NOMO-1 treated with DMSO at 0.1 percent for 48 hours (cell line): Measurements from ENCODE around the gene LPP.

ENCODE experiments used
- DNase-seq: peaks from one replicate; lab custom pipeline; 2025; ENCODE audit not compliant: unreplicated experiment; lab: John Stamatoyannopoulos, UW

LPP gene

DNA sequence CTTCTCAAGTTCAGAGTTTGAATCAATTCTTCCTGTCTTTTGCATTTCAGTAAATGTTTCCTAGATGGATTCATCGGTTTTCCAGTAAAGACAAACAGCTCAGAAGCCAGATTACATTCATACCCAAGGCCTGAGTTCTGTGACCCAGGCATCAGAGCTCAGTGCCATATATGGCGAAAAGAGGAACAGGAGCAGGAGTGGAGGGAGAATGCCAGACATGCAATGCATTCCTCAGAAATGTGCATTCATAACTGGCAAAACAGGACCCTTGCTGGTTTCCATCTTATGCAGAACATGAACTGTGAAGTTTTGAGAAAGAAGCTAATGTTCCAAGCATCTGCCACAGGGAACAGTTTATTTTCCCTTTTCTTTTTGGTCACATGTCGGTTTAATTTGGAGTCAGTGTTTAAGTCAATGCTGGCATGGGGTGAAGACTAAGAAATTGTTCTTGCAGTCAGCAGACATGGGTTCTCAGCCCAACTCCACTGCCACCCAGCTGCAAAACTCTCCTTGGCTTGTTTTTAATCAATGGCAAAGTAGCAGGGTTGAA lies 116.5 kb downstream of the LPP start:
- peak; percentile 62 for DNase-seq

DNA sequence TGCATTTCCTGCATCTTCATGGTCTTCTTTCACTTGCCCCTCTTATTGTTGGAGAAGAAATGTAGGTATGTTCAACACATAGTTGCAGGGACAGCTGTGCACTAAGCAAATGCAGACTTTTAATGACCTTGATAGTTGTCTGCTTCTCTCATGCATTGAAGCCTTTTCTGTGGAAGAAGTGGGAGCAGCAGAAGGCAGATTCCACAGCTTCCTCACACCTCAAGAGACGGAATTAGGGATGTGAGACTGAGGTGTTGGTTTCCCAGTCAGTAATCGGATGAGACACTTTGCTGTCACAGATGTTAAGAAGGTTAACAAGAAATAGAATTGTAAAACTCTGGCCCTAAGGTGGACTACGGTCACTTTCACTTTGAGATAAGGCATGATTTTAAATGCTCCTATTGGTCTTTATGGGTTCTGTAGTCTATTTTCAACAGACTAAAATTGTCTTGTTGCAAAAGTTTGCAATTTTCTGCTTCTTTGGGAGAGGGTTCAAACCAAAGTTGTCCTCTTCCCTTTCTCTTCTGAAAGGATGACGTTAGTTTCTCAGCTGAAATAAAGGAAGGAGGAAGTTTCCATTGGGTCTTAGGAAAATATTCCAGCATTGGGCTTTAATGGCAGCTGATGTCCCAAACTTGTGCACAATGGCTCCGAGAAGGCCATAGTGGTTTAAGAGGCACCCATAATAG lies 117.4 kb downstream of the LPP start:
- DNase-seq: no peak

- DNase-seq: peak; percentile 79
Measured at GRCh38 chr3:188272481-188273372, 118.8 kb downstream of the LPP start.

GRCh38 chr3:188274249-188274915 lies 120.4 kb downstream of the LPP start:
- no peak for DNase-seq

GRCh38 chr3:188276375-188276774 lies 122.4 kb downstream of the LPP start:
- no peak for DNase-seq

DNA sequence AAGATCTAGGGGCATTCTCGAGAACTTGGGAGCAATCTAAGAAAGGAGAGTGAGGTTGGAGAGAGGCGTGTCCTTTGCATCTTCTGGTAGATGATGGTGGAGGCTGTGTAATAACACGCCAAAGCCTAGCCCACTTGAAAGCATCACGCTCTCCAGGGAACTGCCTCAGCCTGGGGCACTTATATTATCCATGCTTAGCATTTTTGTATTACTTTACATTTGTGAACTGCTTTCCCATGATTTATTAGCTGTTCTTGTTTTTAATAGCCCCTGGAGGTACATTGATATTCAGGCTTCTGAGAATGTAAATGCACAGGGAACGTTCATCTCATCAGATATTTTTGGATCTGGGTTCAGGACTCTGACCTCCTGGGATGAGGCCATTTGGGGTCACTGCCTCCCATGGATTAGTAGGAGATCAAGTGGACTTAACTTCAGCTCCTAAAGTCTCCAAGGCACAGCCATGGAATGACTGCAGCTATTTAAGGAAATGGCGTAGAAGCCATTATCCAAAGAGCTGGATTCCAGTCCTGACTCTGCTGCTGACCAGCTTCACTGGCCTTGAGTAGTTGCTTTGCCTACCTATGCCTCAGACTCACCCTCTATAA lies 124.9 kb downstream of the LPP start:
- DNase-seq: no peak

GRCh38 chr3:188279502-188280335 lies 125.8 kb downstream of the LPP start:
- DNase-seq: no peak

GRCh38 chr3:188280627-188281026 lies 126.7 kb downstream of the LPP start:
- no peak for DNase-seq

GRCh38 chr3:188282871-188283270 lies 128.9 kb downstream of the LPP start:
- DNase-seq: no peak

DNA sequence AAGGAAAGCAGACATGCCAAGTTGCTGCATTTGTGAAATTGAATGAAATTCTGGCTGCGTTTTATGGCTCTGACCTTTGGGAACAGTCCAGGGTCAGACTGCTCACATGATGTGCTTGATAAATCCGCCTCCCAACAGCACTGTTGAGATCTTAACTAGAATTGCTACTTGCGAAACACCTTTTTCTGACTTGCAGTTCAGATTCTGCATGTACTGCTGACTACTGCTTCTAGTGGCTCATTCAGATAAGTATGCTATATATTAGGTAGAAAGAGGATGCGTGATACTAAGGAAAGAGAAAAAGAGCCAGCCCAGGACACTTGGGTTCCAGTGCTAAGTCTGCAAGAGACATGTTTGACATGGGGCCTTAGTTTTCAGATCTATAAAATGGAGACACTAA lies 129.4 kb downstream of the LPP start:
- peak; percentile 47 for DNase-seq

DNA sequence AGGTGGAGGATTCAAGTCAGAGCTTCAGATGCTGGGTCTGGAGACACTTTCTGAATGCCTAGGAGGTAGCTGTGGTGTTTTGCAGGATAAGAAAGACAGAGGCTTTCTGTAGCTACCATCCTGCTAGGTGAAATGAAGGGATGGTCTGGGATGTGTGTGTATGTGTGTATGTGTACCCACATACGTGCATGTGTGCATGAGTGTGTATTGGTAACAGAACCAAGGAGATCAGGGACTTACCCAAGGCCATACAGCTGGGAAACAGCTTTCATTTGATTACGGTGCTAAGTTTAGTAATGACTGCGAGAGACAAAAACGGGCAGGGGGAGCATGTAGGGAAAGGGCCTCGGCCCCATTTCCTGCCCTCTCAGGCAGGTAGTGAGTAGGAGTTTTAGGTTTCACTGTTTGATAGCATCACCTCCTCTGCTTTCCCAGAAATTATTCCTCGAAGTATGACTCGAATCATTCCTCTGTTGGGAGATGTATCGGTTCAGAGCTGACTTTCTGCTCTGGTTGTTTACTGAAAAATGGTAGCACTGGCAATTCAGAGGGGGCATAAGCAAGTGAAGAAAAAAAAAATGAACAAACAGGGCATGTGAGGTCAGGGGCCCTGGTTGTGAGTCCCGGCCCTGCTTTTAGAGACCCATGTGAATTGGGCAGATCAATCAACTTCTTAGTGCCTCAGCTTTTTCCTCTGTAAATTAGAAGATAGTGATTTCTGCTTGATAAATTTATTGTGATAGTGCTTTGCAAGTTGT lies 130.7 kb downstream of the LPP start:
- no peak for DNase-seq

DNA sequence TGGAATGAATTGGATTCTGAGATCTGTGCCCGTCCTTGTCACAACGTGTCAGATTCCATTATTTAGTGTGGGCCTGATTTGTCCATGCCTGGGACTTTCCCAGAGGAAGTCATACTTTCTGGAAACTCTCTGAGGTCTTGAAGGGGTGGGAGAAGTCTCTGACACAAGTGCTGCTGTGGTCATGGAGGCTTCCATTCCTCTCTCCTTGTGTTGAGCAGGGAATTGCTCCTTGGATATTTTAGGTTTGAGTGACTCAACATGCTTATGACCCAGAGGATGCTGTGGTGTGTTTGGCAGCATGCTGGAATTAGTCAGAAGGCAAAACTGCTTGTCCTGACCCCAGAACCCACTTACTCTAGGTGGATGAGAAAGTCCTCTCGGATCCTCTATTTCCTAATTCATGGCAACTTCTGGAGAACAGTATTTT lies 132.1 kb downstream of the LPP start:
- DNase-seq: no peak

DNA sequence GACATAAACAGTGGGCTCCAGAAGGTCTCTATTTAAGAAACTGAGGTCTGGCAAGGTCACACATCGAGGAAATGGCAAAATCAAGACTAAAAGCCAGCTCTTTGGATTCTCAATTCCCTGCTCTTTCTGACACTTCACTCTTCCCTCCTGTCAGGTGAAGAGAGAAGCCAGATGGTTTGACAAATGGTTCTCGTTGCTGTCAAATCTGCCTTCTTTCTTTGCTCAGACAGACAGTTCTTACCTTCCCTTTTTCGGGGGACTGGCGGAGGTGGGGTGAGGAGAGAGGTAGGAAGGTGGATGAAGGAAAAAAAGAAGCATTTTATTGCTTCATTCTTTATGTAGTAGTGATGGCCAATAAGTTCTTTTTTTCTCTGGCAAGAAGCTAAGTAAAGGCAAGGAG lies 133.4 kb downstream of the LPP start:
- no peak for DNase-seq

GRCh38 chr3:188287762-188288505 lies 134.0 kb downstream of the LPP start:
- DNase-seq: no peak

DNA sequence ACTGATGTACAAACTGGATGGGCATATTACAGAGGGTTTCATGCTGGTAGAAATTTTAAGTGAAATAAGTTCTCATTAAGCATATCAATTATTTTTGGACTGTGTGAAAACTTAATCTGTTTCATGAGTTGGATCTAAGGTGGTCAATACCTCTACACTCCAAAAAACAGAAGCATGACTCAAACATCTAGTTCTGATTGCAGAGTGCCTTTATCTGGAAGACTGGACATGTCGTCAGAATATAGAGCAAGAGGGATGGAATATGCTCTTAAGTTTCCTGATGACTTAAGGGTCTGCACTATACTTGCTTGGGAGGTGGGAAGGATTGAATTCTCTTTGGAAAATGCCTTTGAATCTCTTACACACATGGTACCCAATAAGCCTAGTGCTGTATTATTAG lies 138.3 kb downstream of the LPP start:
- no peak for DNase-seq

DNA sequence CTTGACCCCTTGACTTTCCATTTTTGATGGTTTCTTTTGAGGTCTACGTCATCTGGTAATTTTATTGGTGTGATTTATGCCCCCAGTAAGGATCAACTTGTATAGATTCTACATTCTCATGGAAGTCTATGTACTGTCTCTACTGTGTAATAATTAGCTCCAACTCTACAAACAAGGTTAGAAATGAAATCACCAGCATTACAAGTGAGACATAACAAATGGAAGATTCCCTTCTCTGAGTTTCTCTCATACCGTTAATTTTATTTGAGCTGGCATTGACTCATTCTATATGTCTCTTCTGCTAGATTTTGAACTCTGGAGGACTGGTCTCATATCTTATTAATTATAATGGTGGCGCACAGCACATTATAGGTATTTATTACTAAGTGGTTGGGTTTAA lies 138.9 kb downstream of the LPP start:
- no peak for DNase-seq

DNA sequence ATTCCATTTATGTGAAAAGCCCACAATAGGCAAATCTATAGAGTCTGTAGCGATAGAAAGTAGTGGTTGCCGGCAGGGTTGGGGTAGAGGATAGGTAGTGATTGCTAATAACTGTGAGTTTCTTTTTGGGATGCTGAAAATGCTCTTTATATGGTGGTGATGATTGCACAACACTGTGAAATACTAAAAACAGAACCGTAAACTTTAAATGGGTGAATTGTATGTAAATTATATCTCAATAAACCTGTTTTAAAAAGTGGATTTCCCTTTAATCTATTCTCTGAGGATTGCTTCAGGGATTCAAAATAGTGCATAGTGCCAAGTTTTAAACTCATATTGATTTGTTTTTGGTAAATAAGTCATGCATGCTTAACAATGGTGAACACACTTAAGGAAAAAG lies 140.2 kb downstream of the LPP start:
- peak; percentile 48 for DNase-seq

DNA sequence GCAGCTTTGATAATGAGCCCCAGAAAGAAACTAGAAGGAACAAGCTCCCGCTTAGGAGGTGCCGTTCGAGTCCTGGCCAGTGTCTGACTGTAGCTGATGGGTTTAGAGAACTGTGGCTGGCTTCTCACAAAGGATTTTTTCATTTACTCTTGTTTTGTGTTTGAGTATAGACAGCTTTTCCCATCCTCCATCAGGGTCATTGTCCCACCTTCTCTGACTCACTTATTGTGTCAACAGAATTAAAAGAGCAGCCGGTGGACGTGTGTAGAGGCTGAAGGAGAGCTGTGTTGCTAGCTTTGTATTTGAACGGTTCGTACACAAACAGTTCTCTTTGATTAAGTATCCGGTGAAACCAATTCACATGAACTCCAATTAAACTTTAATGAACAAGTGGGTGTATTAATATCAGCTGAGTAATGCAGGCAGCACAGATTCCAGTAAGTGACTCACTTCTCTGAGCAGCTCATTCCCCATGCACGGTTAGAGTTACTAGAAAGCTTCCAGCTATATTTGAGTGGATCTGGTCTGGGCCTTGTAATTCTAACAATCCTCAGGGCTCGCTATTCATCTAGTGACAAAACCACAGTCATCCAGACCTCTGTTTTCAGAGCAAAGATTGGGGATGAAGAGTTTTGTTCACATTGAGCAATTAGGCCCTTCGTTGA lies 141.0 kb downstream of the LPP start:
- DNase-seq: no peak
